GM12865 (cell line): Measurements from ENCODE around the gene ACOX3.

ENCODE experiments used
- DNase-seq: peaks from one replicate; pipeline ENCODE4 v3.0.0; 2010; ENCODE audit warnings: low read depth
- H3K4me3 ChIP-seq: 2 replicates; pipeline ENCODE4 v1.5.1; 2011; ENCODE audit warnings: mild to moderate bottlenecking, low read depth, low read length, control low read depth
- TF ChIP-seq, protein P1 (sequence below): IDR thresholded peaks from 2 replicates; pipeline ENCODE4 v1.5.1; 2011; ENCODE audit warnings: low read length, control low read depth, low read depth, inconsistent platforms; ENCODE audit not compliant: insufficient read depth; ENCODE audit errors: missing control alignments

ACOX3 gene

GRCh38 chr4:8373973-8374545, 66.5 kb downstream of the ACOX3 start:
- no peak for DNase-seq
- TF ChIP-seq, protein P1, sequence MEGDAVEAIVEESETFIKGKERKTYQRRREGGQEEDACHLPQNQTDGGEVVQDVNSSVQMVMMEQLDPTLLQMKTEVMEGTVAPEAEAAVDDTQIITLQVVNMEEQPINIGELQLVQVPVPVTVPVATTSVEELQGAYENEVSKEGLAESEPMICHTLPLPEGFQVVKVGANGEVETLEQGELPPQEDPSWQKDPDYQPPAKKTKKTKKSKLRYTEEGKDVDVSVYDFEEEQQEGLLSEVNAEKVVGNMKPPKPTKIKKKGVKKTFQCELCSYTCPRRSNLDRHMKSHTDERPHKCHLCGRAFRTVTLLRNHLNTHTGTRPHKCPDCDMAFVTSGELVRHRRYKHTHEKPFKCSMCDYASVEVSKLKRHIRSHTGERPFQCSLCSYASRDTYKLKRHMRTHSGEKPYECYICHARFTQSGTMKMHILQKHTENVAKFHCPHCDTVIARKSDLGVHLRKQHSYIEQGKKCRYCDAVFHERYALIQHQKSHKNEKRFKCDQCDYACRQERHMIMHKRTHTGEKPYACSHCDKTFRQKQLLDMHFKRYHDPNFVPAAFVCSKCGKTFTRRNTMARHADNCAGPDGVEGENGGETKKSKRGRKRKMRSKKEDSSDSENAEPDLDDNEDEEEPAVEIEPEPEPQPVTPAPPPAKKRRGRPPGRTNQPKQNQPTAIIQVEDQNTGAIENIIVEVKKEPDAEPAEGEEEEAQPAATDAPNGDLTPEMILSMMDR = no peak
- H3K4me3 ChIP-seq = no peak overlapping the region

DNA sequence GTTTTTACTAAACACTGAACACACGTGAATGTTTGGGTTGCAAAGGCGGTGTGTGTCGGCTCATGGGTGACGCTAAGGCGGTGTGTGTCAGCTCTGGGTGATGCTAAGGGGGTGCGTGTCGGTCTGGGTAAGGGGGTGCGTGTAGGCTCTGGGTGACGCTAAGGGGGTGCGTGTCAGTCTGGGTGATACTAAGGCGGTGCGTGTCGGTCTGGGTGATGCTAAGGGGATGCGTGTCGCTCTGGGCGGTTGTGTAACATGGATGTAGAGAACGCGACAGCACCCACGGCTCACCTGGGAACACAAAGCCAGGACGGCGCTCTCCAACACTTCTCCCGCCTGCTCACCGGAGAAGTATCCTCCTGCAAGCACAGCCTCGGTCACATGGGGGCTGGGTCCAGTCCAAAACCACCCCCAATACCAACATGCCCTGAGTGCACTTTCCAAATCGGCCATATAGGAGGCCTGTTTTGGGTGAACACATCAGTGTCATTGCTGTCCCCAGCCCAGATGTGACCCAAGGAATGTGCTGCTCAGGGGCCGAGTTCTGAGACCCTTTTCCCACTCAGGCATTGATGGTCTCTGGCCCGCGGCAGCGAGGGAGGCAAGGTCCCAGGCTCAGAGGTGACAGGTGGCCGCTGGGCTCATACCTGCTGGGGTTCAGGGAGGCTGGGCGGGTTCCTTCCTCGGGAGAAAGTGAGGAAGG, 67.1 kb downstream of the ACOX3 start:
- TF ChIP-seq, protein P1 = no peak
- no peak overlapping the region for H3K4me3 ChIP-seq
- no peak for DNase-seq

- TF ChIP-seq, protein P1 = no peak
- no peak for DNase-seq
- H3K4me3 ChIP-seq = no peak overlapping the region
Observed at GRCh38 chr4:8372506-8372905, 68.0 kb downstream of the ACOX3 start.

DNA sequence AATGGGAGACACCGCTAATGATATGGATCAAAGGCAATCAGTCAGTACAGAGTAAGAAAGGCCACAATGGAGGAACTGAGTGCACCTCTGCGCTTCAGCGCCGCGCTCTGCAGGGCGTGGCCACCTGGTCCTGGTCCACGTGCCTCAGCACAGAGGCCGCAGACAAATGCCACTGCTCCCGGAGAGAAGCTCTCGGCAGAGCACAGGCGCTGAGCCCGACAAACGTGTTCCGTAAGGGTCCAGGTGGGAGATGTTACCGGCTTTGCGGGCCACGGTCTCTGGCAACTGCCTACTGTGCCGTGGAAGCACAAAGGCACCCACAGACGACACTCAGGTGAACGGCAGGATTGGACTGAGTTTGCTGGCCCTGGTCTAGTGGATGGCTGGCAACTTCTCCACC, 68.9 kb downstream of the ACOX3 start:
- TF ChIP-seq, protein P1 = no peak
- no peak overlapping the region for H3K4me3 ChIP-seq
- DNase-seq = no peak

GRCh38 chr4:8370835-8371595, 69.5 kb downstream of the ACOX3 start:
- H3K4me3 ChIP-seq = no peak overlapping the region
- TF ChIP-seq, protein P1 = no peak
- DNase-seq = no peak

GRCh38 chr4:8370106-8370787, 70.3 kb downstream of the ACOX3 start:
- TF ChIP-seq, protein P1 = no peak
- H3K4me3 ChIP-seq = no peak overlapping the region
- DNase-seq = peak; percentile 14
